Right lobe of liver (tissue), 6 donors: Measurements from ENCODE around the gene EHD3. TPM values are rescaled to one million over a fixed set of nuclear protein-coding genes. Genes with fewer than 3 reads are reported as not detected.

Source experiments
- ATAC-seq, 4 donors: fragments of 200-7000 bp; cut with Tn5 transposase; one replicate each; pipeline ENCODE4 v1.9.1; 2020; ENCODE audit warnings: mild to moderate bottlenecking in 4 of 4, moderate library complexity in 4 of 4
- DNase-seq, 3 donors: peaks; one replicate each; pipeline ENCODE4 v3.0.0-alpha.2; 2020
- H3K27ac ChIP-seq, 3 donors: fragments of 200-600 bp; one replicate each; pipeline ENCODE4 v1.8.0; 2022
- H3K27me3 ChIP-seq, 2 donors: fragments of 200-600 bp; one replicate each; pipeline ENCODE4 v1.8.0; 2022
- H3K36me3 ChIP-seq, 4 donors: fragments of 200-600 bp; sonication (generic) in 1 of 4; one replicate each; pipeline versions ENCODE4 v1.5.1 to v1.8.0; 2017 to 2022; ENCODE audit warnings: control low read depth in 1 of 4
- H3K4me1 ChIP-seq, 4 donors: fragments of 200-600 bp; sonication (generic) in 1 of 4; one replicate each; pipeline versions ENCODE4 v1.5.1 to v1.8.0; 2017 to 2022; ENCODE audit warnings: control low read depth in 1 of 4
- H3K4me3 ChIP-seq, 3 donors: fragments of 200-600 bp; one replicate each; pipeline ENCODE4 v1.8.0; 2022
- H3K9me3 ChIP-seq, 4 donors: fragments of 200-600 bp; sonication (generic) in 1 of 4; one replicate each; pipeline versions ENCODE4 v1.5.1 to v1.8.0; 2017 to 2022; ENCODE audit warnings: control low read depth in 1 of 4
- CTCF ChIP-seq, 4 donors: fragments of 200-600 bp in 3 of 4; fragments of 450-650 bp in 1 of 4; IDR thresholded peaks; one replicate each; pipeline versions ENCODE4 v1.5.1 to v1.8.0; 2016 to 2022; ENCODE audit warnings: antibody characterized with exemption in 4 of 4, mild to moderate bottlenecking in 2 of 4
- POLR2A ChIP-seq: fragments of 450-650 bp; IDR thresholded peaks from one replicate; pipeline ENCODE4 v1.6.1; 2017; ENCODE audit warnings: antibody characterized with exemption, mild to moderate bottlenecking
- WGBS: methylation state at CpG from one replicate; pipeline ENCODE4 v1.1.6; 2018; ENCODE audit warnings: low coverage, low lambda C conversion rate; ENCODE audit not compliant: insufficient coverage; ENCODE audit errors: missing lambda C conversion rate; 5-methylcytosine and 5-hydroxymethylcytosine counted together
- intact Hi-C, 2 donors: fragments of 100-400 bp; cut with DNase I; formaldehyde crosslinking; loops; one replicate each; pipeline versions ENCODE4 v1.11.2 to v1.14.1; 2022
- total RNA-seq, 6 experiments: library from RNA; depleted of rRNA in 2 of 6; stranded (reverse); fragments of >200 nt in 2 of 6; fragmentation: NEBNext Ultra II Directional in 3 of 6; extraction: Animal tissue kit (Norgen Biotek cat#: 25700) in 3 of 6; gene quantifications; one replicate each; pipeline versions ENCODE4 v1.1.0 to v1.2.4, GENCODE V29; 2016 to 2023
- donor health status: DM: no; HTN: yes; CAD: no.
- donor health status: DM: no; HTN: no; CAD: no.
- donor health status: DM: no; HTN: no; CAD: no.
- donor health status: DM: no; HTN: yes; CAD: no.
- donor health status: DM: no; HTN: yes; CAD: no.

The EHD3 gene
- total RNA-seq, 6 experiments from 2014 or later = 4.0 to 10.6 (median 7.6) TPM

- Histone ChIP-seq H3K4me3 (no peak overlapping the region), H3K9me3 (no peaks in the 10 kb centered on the region), H3K27me3 (no peaks in the 10 kb centered on the region), H3K36me3 (no peaks in the 10 kb centered on the region), H3K4me1 (no peaks in the 10 kb centered on the region), H3K27ac (no peak overlapping the region)
- 67% methylated on average over 2 of the region's 6 CpGs for WGBS
- no peak for DNase-seq
- TF ChIP-seq CTCF (IDR thresholded peaks at IDR 0.05) (no peak), POLR2A (no peak)
- intact Hi-C loops = no loop called here
- no peak for ATAC-seq
Measured at GRCh38 chr2:31266804-31267203, 32.9 kb downstream of the EHD3 start.

- Histone ChIP-seq H3K9me3 (no peaks in the 10 kb centered on the region), H3K4me3 (no peak overlapping the region), H3K27ac (no peak overlapping the region), H3K36me3 (no peaks in the 10 kb centered on the region), H3K27me3 (no peaks in the 10 kb centered on the region), H3K4me1 (no peaks in the 10 kb centered on the region)
- DNase-seq (no peak), ATAC-seq (peak in 1 of 4 donors; percentile 5)
- intact Hi-C loops = no loop called here
- TF ChIP-seq CTCF (IDR thresholded peaks at IDR 0.05) (no peak), POLR2A (no peak)
- WGBS = 79% methylated on average over 4 of the region's 8 CpGs
Measured at GRCh38 chr2:31267437-31268120, 33.6 kb downstream of the EHD3 start.

- H3K27ac ChIP-seq = no peak overlapping the region
- no peak overlapping the region for H3K4me3 ChIP-seq
- ATAC-seq (peak in 1 of 4 donors; percentile 12), DNase-seq (no peak)
- no peaks in the 10 kb centered on the region for H3K9me3 ChIP-seq
- H3K4me1 ChIP-seq = no peaks in the 10 kb centered on the region
- no peaks in the 10 kb centered on the region for H3K36me3 ChIP-seq
- WGBS = 100% methylated on average over 1 of the region's 2 CpGs
- TF ChIP-seq CTCF (IDR thresholded peaks at IDR 0.05) (no peak), POLR2A (no peak)
- intact Hi-C loops = no loop called here
- no peaks in the 10 kb centered on the region for H3K27me3 ChIP-seq
Measured at GRCh38 chr2:31268344-31268743, 34.4 kb downstream of the EHD3 start.

- DNase-seq (no peak), ATAC-seq (peak in 2 of 4 donors; percentile 10 to 27)
- intact Hi-C loops = no loop called here
- no peak for TF ChIP-seq CTCF (IDR thresholded peaks at IDR 0.05)
- no peak for TF ChIP-seq POLR2A
- no peak overlapping the region for H3K27ac ChIP-seq
- no peaks in the 10 kb centered on the region for H3K27me3 ChIP-seq
- H3K4me3 ChIP-seq = no peak overlapping the region
- H3K36me3 ChIP-seq = no peaks in the 10 kb centered on the region
- no peaks in the 10 kb centered on the region for H3K4me1 ChIP-seq
- no peaks in the 10 kb centered on the region for H3K9me3 ChIP-seq
- WGBS = 67% methylated on average over 4 of the region's 4 CpGs
Measured at GRCh38 chr2:31269087-31269486, 35.1 kb downstream of the EHD3 start.
